CD4-positive, alpha-beta T cell (primary cell): Measurements from ENCODE around the gene PHIP. TPM values are rescaled to one million over a fixed set of nuclear protein-coding genes. Genes with fewer than 3 reads are reported as not detected.

Experiments
- ATAC-seq: fragments of 200-7000 bp; cut with Tn5 transposase; one replicate; pipeline ENCODE4 v1.10.0; 2022; ENCODE audit warnings: mild to moderate bottlenecking; ENCODE audit not compliant: poor library complexity
- CTCF ChIA-PET: fragments of 350-600 bp; sonication (Branson Sonifier 250); formaldehyde crosslinking; loops from one replicate; lab custom pipeline; 2021; ENCODE audit warnings: antibody characterized with exemption, inconsistent platforms; lab: Charles Lee
- POLR2A ChIA-PET: fragments of 350-600 bp; sonication (Branson Sonifier 250); formaldehyde crosslinking; loops from one replicate; lab custom pipeline; 2021; ENCODE audit warnings: antibody characterized with exemption, inconsistent platforms; lab: Charles Lee
- DNase-seq, 14 experiments: peaks; one replicate each; pipeline ENCODE4 v3.0.0-alpha.2; 2013 to 2020; ENCODE audit warnings: mixed read lengths in 2 of 14
- H3K27ac ChIP-seq, 2 donors: one replicate each; pipeline versions ENCODE4 v1.5.1 to v1.7.0; 2013; ENCODE audit warnings: low read length in 2 of 2, low read depth in 1 of 2, mild to moderate bottlenecking in 1 of 2
- H3K27me3 ChIP-seq, 2 experiments: 1 replicate in 1 of 2; 2 replicates in 1 of 2; pipeline versions ENCODE4 v1.6.1 to v1.7.0; 2013; ENCODE audit warnings: low read length in 2 of 2, control low read depth in 1 of 2, mild to moderate bottlenecking in 1 of 2, moderate library complexity in 1 of 2; ENCODE audit not compliant: insufficient read depth in 2 of 2, control insufficient read depth in 1 of 2
- H3K36me3 ChIP-seq: one replicate; pipeline ENCODE4 v1.6.1; 2013; ENCODE audit warnings: low read length, control low read depth; ENCODE audit not compliant: insufficient read depth
- H3K4me1 ChIP-seq: one replicate; pipeline ENCODE4 v1.6.1; 2013; ENCODE audit warnings: low read length, control low read depth; ENCODE audit not compliant: insufficient read depth
- H3K4me3 ChIP-seq: one replicate; pipeline ENCODE4 v1.5.1; 2013; ENCODE audit warnings: mild to moderate bottlenecking, low read length, moderate library complexity
- H3K9me3 ChIP-seq, 2 experiments: 1 replicate in 1 of 2; 2 replicates in 1 of 2; pipeline versions ENCODE4 v1.6.1 to v1.7.0; 2013; ENCODE audit warnings: low read length in 2 of 2, mild to moderate bottlenecking in 2 of 2, control low read depth in 1 of 2, moderate library complexity in 1 of 2; ENCODE audit not compliant: control insufficient read depth in 1 of 2, insufficient read depth in 1 of 2
- H3K27ac Mint-ChIP-seq: one replicate; pipeline ENCODE4 v1.8.0; 2020; ENCODE audit warnings: mixed read lengths
- H3K27me3 Mint-ChIP-seq: one replicate; pipeline ENCODE4 v1.8.0; 2021; ENCODE audit warnings: mixed read lengths
- H3K36me3 Mint-ChIP-seq: one replicate; pipeline ENCODE4 v1.8.0; 2021; ENCODE audit warnings: low read depth, mixed read lengths
- H3K4me1 Mint-ChIP-seq: one replicate; pipeline ENCODE4 v1.8.0; 2021; ENCODE audit warnings: low read depth, mixed read lengths
- H3K4me3 Mint-ChIP-seq: one replicate; pipeline ENCODE4 v1.8.0; 2020; ENCODE audit warnings: mild to moderate bottlenecking, mixed read lengths
- H3K9me3 Mint-ChIP-seq: one replicate; pipeline ENCODE4 v1.8.0; 2020; ENCODE audit warnings: mixed read lengths
- CTCF ChIP-seq: fragments of 200-600 bp; IDR thresholded peaks from one replicate; pipeline ENCODE4 v1.8.0; 2022; ENCODE audit warnings: antibody characterized with exemption, mild to moderate bottlenecking
- intact Hi-C, 2 experiments: fragments of 100-400 bp; cut with DNase I in 1 of 2; cut with micrococcal nuclease in 1 of 2; formaldehyde crosslinking; loops; one replicate each; pipeline versions ENCODE4 v1.15.1 to v1.9.0; 2023 to 2025; cut with DNase I, micrococcal nuclease
- total RNA-seq, 174 experiments: library from RNA in 2 of 174; stranded (reverse) in 2 of 174; gene quantifications; one replicate each; pipeline ENCODE4 v1.2.3 and lab custom pipeline; 2021 to 2026

PHIP gene
- total RNA-seq, 2 experiments from 2014 or later = 35.7 to 36.9 TPM

- peaks cover 31% of the 10 kb centered on the region for H3K4me1 Mint-ChIP-seq
- POLR2A ChIA-PET = interaction anchor here (2.8 kb wide), 1 partner anchor 21 kb away, joined by 25 read pairs; the partner anchor contains the start of gene PHIP
Measured at GRCh38 chr6:79056226-79056625, 21.8 kb downstream of the PHIP start.

GRCh38 chr6:79048611-79049010 is 29.4 kb downstream of the PHIP start:
- Histone ChIP-seq H3K9me3 (peaks cover 0 to 4% of the 10 kb centered on the region in 2 experiments), H3K27ac (no peak overlapping the region), H3K4me1 (peaks cover 4% of the 10 kb centered on the region), H3K4me3 (no peak overlapping the region), H3K27me3 (no peaks in the 10 kb centered on the region), H3K36me3 (peaks cover 34% of the 10 kb centered on the region)
- ChIA-PET CTCF (interaction anchor here (0.7 to 1.6 kb wide), 3 partner anchors 10 to 178 kb away, joined by 3 to 6 read pairs (median 4); no protein-coding TSS in a partner anchor), POLR2A (interaction anchor here (2.0 kb wide), 1 partner anchor 29 kb away, joined by 13 read pairs; the partner anchor contains the start of gene PHIP)
- H3K27ac Mint-ChIP-seq = no peak overlapping the region
- peaks cover 3% of the 10 kb centered on the region for H3K9me3 Mint-ChIP-seq
- peak; percentile 60 for TF ChIP-seq CTCF
- intact Hi-C loops = no loop called here
- H3K36me3 Mint-ChIP-seq = peaks cover 58% of the 10 kb centered on the region
- no peak overlapping the region for H3K4me3 Mint-ChIP-seq
- peak; percentile 51 for ATAC-seq
- H3K27me3 Mint-ChIP-seq = no peaks in the 10 kb centered on the region
- DNase-seq = peak in 4 of 14 experiments; percentile 10 to 38 (median 26)
- peaks cover 61% of the 10 kb centered on the region for H3K4me1 Mint-ChIP-seq

More at GRCh38 chr6:79056226-79056625, 21.8 kb downstream of the PHIP start:
- no peaks in the 10 kb centered on the region for H3K27me3 ChIP-seq
- peaks cover 69% of the 10 kb centered on the region for H3K36me3 ChIP-seq
- CTCF ChIA-PET = interaction anchor here (1.3 kb wide), 1 partner anchor 17 kb away, joined by 3 read pairs; no protein-coding TSS in a partner anchor
- no peak for TF ChIP-seq CTCF
- no peak for DNase-seq
- Mint-ChIP-seq H3K9me3 (peaks cover 2% of the 10 kb centered on the region), H3K27me3 (no peaks in the 10 kb centered on the region), H3K4me3 (no peak overlapping the region), H3K36me3 (peaks cover 89% of the 10 kb centered on the region), H3K27ac (peak overlapping the region; percentile 37)
- no peaks in the 10 kb centered on the region for H3K4me1 ChIP-seq
- H3K27ac ChIP-seq = no peak overlapping the region
- intact Hi-C loops = loop anchor here in 1 of 2 experiments (10.0 kb wide), 1 partner anchor 51 kb away; no protein-coding TSS in a partner anchor
- no peak for ATAC-seq
- peaks cover 0 to 4% of the 10 kb centered on the region in 2 experiments for H3K9me3 ChIP-seq
- H3K4me3 ChIP-seq = no peak overlapping the region

GRCh38 chr6:79047072-79047471 is 31.0 kb downstream of the PHIP start:
- H3K27ac Mint-ChIP-seq = no peak overlapping the region
- peaks cover 45% of the 10 kb centered on the region for H3K36me3 Mint-ChIP-seq
- H3K9me3 Mint-ChIP-seq = peaks cover 2% of the 10 kb centered on the region
- TF ChIP-seq CTCF = no peak
- intact Hi-C loops = no loop called here
- H3K27me3 Mint-ChIP-seq = no peaks in the 10 kb centered on the region
- no peak overlapping the region for H3K4me3 Mint-ChIP-seq
- H3K27ac ChIP-seq = no peak overlapping the region
- peaks cover 66% of the 10 kb centered on the region for H3K4me1 Mint-ChIP-seq
- peaks cover 19% of the 10 kb centered on the region for H3K36me3 ChIP-seq
- CTCF ChIA-PET = no interaction called here
- ATAC-seq (no peak), DNase-seq (no peak)
- H3K4me3 ChIP-seq = no peak overlapping the region
- no peaks in the 10 kb centered on the region for H3K9me3 ChIP-seq
- peaks cover 4% of the 10 kb centered on the region for H3K4me1 ChIP-seq
- POLR2A ChIA-PET = interaction anchor here (3.3 kb wide), 1 partner anchor 30 kb away, joined by 14 read pairs; the partner anchor contains the start of gene PHIP
- H3K27me3 ChIP-seq = no peaks in the 10 kb centered on the region
